ENCODE data around the gene SNRPB.

SNRPB gene

GRCh38 chr20:2418388-2418787, 52.2 kb downstream of the SNRPB start:
- no peak for DNase-seq

GRCh38 chr20:2417213-2417541, 53.4 kb downstream of the SNRPB start:
- DNase-seq, result no peak

- DNase-seq, result no peak
Measured at GRCh38 chr20:2416541-2417212, 53.9 kb downstream of the SNRPB start.
